ENCODE results near the gene TBCD.

TBCD gene

GRCh38 chr17:82752371-82753200 lies 721 bp downstream of the TBCD start:
- TF ChIP-seq CTCF (IDR thresholded peaks at IDR 0.05; ENCODE audit: low read depth, low read length) = no peak
- TF ChIP-seq EZH2phosphoT487 (IDR thresholded peaks at IDR 0.05; ENCODE audit: low read depth) = no peak
- Histone ChIP-seq H2AFZ (ENCODE audit: low read depth, low read length) (no peak overlapping the region), H3K9ac (ENCODE audit: low read length) (peak overlapping the region; percentile 77), H3K4me1 (ENCODE audit: low read length) (peaks cover 7% of the 10 kb centered on the region), H3K27me3 (ENCODE audit: low read depth, low read length) (no peaks in the 10 kb centered on the region), H3K79me2 (ENCODE audit: low read length) (peaks cover 44% of the 10 kb centered on the region), H3K4me3 (ENCODE audit: low read length) (peak overlapping the region; percentile 92), H3K27ac (ENCODE audit: low read length) (peak overlapping the region; percentile 55), H3K9me3 (ENCODE audit: insufficient read depth, low read length) (no peaks in the 10 kb centered on the region), H3K36me3 (replicated peaks; ENCODE audit: low read depth, low read length) (no peaks in the 10 kb centered on the region), H4K20me1 (ENCODE audit: insufficient read depth, low read length) (peaks cover 7% of the 10 kb centered on the region; the same call in 1 of the 2 replicates), H3K4me2 (ENCODE audit: low read length) (peak overlapping the region; percentile 88)

GRCh38 chr17:82753201-82753464 lies 1.3 kb downstream of the TBCD start:
- H3K4me1 ChIP-seq (ENCODE audit: low read length) = peaks cover 7% of the 10 kb centered on the region
- H3K27ac ChIP-seq (ENCODE audit: low read length) = no peak overlapping the region
- peak overlapping the region; percentile 92 for H3K4me3 ChIP-seq (ENCODE audit: low read length)
- H4K20me1 ChIP-seq (ENCODE audit: insufficient read depth, low read length) = peaks cover 7% of the 10 kb centered on the region; the same call in 1 of the 2 replicates
- no peak for TF ChIP-seq CTCF (IDR thresholded peaks at IDR 0.05; ENCODE audit: low read depth, low read length)
- TF ChIP-seq EZH2phosphoT487 (IDR thresholded peaks at IDR 0.05; ENCODE audit: low read depth) = no peak
- peaks cover 49% of the 10 kb centered on the region for H3K79me2 ChIP-seq (ENCODE audit: low read length)
- peak overlapping the region; percentile 77 for H3K9ac ChIP-seq (ENCODE audit: low read length)
- H3K4me2 ChIP-seq (ENCODE audit: low read length) = peak overlapping the region; percentile 88
- H3K9me3 ChIP-seq (ENCODE audit: insufficient read depth, low read length) = no peaks in the 10 kb centered on the region
- no peaks in the 10 kb centered on the region for H3K27me3 ChIP-seq (ENCODE audit: low read depth, low read length)
- no peaks in the 10 kb centered on the region for H3K36me3 ChIP-seq (replicated peaks; ENCODE audit: low read depth, low read length)
- H2AFZ ChIP-seq (ENCODE audit: low read depth, low read length) = no peak overlapping the region

- no peak overlapping the region for H3K4me3 ChIP-seq (ENCODE audit: low read length)
- no peak overlapping the region for H2AFZ ChIP-seq (ENCODE audit: low read depth, low read length)
- H3K36me3 ChIP-seq (replicated peaks; ENCODE audit: low read depth, low read length) = no peaks in the 10 kb centered on the region
- H3K27ac ChIP-seq (ENCODE audit: low read length) = no peak overlapping the region
- H3K4me1 ChIP-seq (ENCODE audit: low read length) = peaks cover 7% of the 10 kb centered on the region
- TF ChIP-seq CTCF (IDR thresholded peaks at IDR 0.05; ENCODE audit: low read depth, low read length) = no peak
- no peak for TF ChIP-seq EZH2phosphoT487 (IDR thresholded peaks at IDR 0.05; ENCODE audit: low read depth)
- H3K4me2 ChIP-seq (ENCODE audit: low read length) = no peak overlapping the region
- no peaks in the 10 kb centered on the region for H3K9me3 ChIP-seq (ENCODE audit: insufficient read depth, low read length)
- no peaks in the 10 kb centered on the region for H3K27me3 ChIP-seq (ENCODE audit: low read depth, low read length)
- H3K79me2 ChIP-seq (ENCODE audit: low read length) = peaks cover 49% of the 10 kb centered on the region
- H3K9ac ChIP-seq (ENCODE audit: low read length) = no peak overlapping the region
- peaks cover 7% of the 10 kb centered on the region; the same call in 1 of the 2 replicates for H4K20me1 ChIP-seq (ENCODE audit: insufficient read depth, low read length)
These were observed 2.7 kb downstream of the TBCD start for GRCh38 chr17:82754297-82755208.

GRCh38 chr17:82756166-82756565 lies 4.3 kb downstream of the TBCD start:
- Histone ChIP-seq H3K4me2 (ENCODE audit: low read length) (no peak overlapping the region), H3K27ac (ENCODE audit: low read length) (no peak overlapping the region), H4K20me1 (ENCODE audit: insufficient read depth, low read length) (peaks cover 7% of the 10 kb centered on the region; the same call in 1 of the 2 replicates), H3K9me3 (ENCODE audit: insufficient read depth, low read length) (no peaks in the 10 kb centered on the region), H3K4me3 (ENCODE audit: low read length) (no peak overlapping the region), H3K4me1 (ENCODE audit: low read length) (peaks cover 7% of the 10 kb centered on the region), H3K9ac (ENCODE audit: low read length) (no peak overlapping the region), H3K27me3 (ENCODE audit: low read depth, low read length) (no peaks in the 10 kb centered on the region), H2AFZ (ENCODE audit: low read depth, low read length) (no peak overlapping the region), H3K36me3 (replicated peaks; ENCODE audit: low read depth, low read length) (peaks cover 3% of the 10 kb centered on the region), H3K79me2 (ENCODE audit: low read length) (peaks cover 49% of the 10 kb centered on the region)
- no peak for TF ChIP-seq CTCF (IDR thresholded peaks at IDR 0.05; ENCODE audit: low read depth, low read length)
- TF ChIP-seq EZH2phosphoT487 (IDR thresholded peaks at IDR 0.05; ENCODE audit: low read depth) = no peak

Measured in OCI-LY3 (cell line).